Activated CD8-positive, alpha-beta memory T cell treated with anti-CD3 and anti-CD28 coated beads for 1 hour (primary cell): ENCODE results near the gene MTFR2.

Source experiments
- DNase-seq, 2 donors: peaks; one replicate each; pipeline ENCODE4 v3.0.0-alpha.2; 2020; ENCODE audit warnings: low read depth in 1 of 2; ENCODE audit errors: extremely low read depth in 1 of 2

MTFR2 gene

GRCh38 chr6:136249811-136250685, at the start of gene MTFR2:
Gene MTFR2 (minus strand): TSS chr6:136250311. CDS start chr6:136249099, 1,212 bp downstream.
- peak; percentile 78 to 85 for DNase-seq

GRCh38 chr6:136294621-136295020, 44.5 kb upstream of the MTFR2 start:
- DNase-seq, result no peak

DNA sequence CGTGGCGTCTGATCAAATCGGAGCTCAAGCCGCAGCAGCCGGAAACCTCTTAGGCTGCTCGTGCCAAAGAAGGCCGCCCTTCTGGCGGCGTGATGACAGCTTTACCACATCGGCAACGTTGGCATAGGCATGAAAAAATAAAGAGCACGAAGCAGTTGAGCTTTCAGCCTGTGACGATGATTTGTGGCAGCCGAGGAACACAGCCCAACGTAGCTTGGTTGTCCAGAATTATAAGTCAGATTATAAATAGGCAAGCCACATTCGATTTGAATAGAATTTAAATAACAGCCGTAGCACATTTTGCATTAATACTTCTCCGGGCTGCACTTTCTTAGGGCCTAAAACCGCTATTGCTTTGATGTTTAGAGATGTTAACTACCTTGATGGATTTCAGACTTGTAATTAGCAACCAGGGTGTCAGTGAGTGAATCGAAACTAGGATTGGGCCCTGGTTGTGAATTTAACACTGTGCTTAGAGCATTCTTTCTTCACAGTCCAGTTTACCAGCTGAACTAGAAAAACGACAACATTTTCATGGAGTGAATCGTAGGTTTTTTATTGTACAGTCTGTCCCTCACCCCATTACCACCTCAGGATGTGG, 40.4 kb upstream of the MTFR2 start:
- peak; percentile 61 to 77 for DNase-seq

DNA sequence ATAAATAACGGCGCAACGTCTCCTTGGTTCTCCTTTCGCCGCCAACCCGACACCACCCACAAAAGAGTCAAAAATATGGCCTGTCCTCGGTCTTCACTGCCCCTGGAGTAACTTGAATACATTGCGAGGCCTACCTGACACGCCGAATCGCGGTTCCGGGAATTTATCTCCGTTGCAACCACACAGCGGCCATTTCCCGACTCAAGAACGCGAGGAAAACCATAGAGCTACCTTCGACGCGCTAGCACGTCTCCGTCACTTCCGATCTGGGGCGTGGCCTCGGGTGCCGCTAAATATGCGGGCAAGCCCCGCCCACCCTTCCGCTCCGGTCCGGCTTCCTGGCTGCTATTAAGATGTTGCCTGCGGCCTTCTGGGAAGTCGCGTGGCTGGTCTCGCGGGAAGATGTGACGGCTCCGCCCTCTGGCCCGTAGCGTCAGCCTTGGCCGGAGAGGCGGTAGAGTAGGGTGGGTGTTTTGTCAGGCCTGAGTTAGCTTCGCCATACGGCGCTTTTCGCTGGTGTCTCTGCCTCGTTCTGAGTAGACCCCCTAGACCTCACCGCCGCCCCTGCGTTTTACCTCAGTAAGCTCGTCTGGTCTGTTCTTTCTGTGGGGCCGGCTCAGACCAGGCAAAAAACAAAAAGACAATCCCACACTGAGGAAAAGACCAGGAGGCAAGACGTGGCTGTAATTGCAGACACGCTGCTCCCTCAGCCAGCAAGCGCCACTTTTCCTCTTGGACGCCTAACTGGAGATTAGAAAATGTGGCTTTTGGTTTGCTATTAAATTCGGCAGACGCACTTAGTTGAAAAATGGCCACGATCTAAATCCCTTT, 39.7 kb upstream of the MTFR2 start, which contains the start of gene BCLAF1:
TSS of gene BCLAF1 (minus strand) at position 268 of the 831 bp plus-strand sequence. CDS start 9,980 bp downstream, outside the sequence.
- DNase-seq, result peak; percentile 98 to 99

DNA sequence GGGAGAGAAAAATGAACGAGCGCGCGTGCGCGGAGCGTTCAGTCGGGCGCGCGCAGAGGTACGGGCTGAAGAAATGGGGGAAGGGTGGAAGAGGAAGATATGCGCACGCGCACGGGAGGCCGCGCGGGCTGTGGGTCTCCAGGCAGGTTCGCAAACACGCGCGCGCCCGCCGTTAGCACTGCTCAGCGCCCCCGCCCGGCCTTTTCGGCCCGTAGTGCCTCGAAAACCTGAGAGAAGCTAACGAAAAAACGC, 39.1 kb upstream of the MTFR2 start:
- DNase-seq, result peak; percentile 81 to 90

- DNase-seq, result peak; percentile 76 to 88
Observed at GRCh38 chr6:136288566-136289326, 38.6 kb upstream of the MTFR2 start.

DNA sequence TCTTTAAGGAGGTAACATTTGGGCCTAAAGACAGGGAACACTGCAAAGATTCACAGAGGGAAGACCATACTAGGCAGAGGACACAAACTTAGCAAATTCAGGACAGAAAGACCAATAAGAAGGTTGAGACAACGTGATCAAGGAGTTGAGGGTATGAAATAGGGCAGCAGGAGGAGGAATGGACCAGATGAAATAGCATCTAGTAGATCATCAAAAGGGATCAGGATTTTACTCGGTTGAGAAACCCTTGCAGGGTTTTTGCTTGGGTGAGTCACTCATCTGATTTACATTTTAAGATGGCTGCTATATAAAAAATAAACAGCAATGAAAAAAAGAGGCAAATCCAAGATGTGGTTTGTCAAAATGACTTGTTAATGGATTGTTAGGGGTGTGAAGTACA, 34.8 kb upstream of the MTFR2 start:
- no peak for DNase-seq

GRCh38 chr6:136282906-136283305, 32.8 kb upstream of the MTFR2 start:
- DNase-seq, result no peak

DNA sequence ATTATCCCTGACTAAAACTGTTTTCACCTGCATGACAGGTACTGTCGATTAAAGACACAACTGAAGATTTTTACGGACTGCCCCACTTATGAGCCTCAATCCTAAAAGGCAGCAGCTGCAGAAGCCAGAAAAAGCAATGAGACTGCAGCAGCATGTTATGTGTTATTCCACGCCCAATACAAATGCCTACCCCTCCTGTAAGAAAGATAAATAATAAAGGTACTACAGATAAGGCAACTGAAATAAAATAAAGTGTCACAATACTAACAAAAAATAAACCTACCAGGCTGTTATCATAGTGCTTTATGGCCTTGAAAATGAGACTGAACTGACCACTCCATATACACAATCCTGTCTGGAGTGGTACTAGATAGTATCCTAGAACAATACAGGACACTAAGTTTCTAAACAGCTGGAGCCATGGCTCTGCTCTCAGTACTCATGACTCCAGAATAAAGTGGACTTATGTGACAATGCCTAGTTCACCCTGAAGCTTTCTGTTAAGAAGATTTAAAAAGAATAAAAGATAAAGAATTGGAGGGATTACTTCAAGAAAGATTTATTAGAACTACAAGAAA, 30.0 kb upstream of the MTFR2 start:
- no peak for DNase-seq

GRCh38 chr6:136274062-136274461, 24.0 kb upstream of the MTFR2 start:
- no peak for DNase-seq

DNA sequence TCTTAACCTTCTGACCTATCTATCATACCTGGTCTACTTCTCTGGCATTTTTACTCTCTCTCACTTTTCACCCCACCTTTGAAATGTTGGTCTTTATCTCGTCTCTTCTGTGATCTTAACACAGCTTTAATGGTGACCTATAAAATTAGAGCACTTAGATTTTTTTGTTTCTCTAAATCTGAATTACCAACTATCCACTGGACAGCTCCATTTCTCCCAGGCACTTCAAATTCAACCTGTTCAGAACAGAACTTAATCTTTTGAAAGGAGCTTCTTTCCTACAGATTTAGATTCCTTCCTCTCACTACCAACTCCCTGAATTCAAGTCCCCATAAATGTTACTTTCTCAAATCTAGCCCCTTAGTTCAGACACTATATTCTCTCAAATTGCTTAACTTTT, 15.0 kb upstream of the MTFR2 start:
- no peak for DNase-seq

DNA sequence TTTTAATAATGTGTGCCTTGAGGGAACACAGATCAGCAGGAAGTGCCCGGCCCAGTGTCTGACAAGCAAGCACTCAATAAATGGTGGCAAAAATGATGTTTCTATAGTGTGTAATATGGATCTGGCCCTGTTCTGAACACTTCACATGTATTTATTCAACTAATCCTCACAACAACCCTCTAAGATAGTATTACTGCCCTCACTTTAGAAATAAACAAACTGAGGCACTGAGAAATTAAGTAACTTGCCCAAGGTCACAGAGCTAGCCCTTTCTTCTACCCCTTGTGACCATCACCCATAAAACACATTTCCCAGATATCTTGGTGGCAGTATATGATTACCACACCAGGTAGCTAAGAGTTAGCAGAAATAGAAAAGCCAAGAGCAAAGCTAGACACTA, 12.8 kb upstream of the MTFR2 start:
- DNase-seq, result no peak

- no peak for DNase-seq
Observed at GRCh38 chr6:136254851-136255466, 4.8 kb upstream of the MTFR2 start.

DNA sequence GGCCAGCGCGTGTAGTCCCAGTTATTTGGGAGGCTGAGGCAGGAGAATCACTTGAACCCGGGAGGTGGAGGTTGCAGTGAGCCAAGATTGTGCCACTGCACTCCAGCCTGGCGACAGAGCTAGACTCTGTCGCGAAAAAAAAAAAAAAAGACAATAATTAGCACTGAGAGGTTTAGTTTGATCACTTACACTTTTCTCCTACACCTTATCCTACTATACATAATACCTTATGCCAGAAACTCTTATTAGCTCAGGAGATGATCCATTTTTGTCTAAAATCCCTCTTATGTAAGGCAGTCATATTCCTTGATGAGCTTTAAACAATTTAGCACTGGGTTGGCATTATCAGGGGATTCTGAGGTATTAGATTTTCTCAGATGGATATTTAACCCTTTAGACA, 3.6 kb upstream of the MTFR2 start:
- no peak for DNase-seq

DNA sequence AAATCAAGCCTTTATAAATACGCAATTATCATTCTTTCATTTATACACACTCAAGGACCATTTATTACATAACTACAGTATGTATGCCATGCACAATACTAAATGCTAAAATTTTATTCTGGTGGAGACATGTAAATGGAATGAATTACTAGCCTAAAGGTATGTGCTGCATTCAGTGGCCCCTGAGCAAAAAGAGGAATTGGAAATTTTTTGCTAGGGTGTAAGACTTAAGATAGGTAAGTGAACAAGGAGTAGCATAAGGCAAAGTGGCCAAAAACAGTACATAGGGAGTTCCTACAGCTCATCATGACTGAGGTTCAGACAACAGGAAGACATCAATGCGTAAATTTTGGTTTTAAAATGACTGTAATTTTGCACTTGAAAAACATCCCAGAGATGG, 2.3 kb upstream of the MTFR2 start:
- DNase-seq, result no peak

- no peak for DNase-seq
Observed at GRCh38 chr6:136251394-136251793, 1.3 kb upstream of the MTFR2 start.

DNA sequence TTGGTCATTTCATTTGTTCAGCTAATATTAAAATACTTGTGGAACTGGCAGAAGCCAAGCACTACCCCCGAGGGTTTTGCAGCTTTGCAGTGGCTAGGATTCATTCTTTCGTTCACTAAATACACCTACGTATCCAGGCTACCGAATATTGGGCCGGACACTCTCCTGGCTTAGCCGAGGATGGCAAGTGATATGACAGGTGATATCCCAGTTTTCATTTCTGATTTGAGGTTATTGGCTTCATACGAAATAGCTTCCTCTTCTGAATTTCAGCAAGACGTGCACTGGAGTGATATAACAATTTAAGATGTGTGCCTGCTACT, 536 bp upstream of the MTFR2 start:
- no peak for DNase-seq

DNA sequence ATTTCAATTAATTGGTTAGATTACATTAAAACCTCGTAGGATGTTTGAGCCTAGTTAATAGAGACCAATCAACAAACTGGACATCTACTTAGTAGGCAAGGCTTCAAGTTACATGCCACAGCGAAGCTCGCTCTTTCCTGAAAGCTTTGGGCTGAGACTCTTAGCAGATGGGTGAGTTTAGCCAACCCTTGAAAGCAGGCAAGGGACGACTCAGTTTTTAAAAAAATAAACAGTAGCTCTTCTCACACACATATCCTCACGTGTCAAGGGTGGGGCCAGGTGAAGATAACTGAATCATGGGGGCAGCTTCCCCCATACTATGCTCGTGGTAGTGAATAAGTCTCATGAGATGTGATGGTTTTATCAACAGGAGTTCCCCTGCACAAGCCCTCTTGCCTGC, 775 bp downstream of the MTFR2 start:
- no peak for DNase-seq

GRCh38 chr6:136244061-136244616, 6.0 kb downstream of the MTFR2 start:
- no peak for DNase-seq
